Measurements from ENCODE around the gene PRIMA1. TPM values are rescaled to one million over a fixed set of nuclear protein-coding genes. Genes with fewer than 3 reads are reported as not detected.

Gene PRIMA1
- total RNA-seq, 2 donors from 2014 or later = 2.3 to 3.5 TPM

DNA sequence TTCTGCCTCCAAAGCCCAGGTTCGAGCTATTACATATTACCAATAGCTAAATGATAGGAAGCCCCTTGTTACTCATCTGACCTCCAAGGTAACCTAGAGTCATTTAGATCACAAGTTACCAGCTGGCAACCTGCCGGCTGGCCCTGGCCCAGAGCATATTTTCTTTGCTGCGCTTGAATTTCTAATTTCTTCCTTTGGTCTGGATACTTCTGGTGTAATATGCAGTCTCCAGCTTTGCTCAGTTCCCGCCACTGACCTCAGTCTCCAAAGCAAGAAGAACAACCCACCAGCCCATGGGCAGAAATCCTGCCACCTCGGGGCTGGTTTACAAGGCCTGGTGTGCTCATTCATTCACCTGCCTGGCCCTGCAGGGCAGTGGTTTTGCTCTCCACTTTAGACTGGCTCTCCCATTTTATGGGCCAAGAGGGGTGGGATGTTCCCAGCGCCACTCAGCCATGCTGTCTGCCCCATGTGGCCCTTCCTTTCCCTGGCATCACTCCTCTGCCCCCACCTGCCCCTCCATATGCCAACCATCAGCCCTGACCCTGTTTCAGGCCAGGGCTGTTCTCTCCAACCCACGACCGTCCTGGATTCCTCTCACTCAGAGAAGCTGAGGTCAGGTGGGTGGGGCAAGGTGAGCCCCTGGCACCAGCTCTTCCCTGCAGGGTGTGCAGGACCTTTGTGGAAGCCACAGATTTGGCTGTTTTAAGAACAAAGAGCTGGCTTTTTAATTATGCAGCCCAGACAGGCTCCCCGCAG lies 76.0 kb downstream of the PRIMA1 start:
- Histone ChIP-seq H3K27me3 (replicated peaks; ENCODE audit: insufficient read depth) (no peaks in the 10 kb centered on the region), H3K9me3 (no peaks in the 10 kb centered on the region), H3K36me3 (no peaks in the 10 kb centered on the region), H3K4me3 (no peak overlapping the region), H3K27ac (no peak overlapping the region), H3K4me1 (ENCODE audit: control insufficient read depth in 1 of 2, low read depth in 2 of 2) (no peaks in the 10 kb centered on the region)
- ATAC-seq (ENCODE audit: insufficient number of reproducible peaks, low FRiP score, low read depth) = no peak
- TF ChIP-seq, protein P1, sequence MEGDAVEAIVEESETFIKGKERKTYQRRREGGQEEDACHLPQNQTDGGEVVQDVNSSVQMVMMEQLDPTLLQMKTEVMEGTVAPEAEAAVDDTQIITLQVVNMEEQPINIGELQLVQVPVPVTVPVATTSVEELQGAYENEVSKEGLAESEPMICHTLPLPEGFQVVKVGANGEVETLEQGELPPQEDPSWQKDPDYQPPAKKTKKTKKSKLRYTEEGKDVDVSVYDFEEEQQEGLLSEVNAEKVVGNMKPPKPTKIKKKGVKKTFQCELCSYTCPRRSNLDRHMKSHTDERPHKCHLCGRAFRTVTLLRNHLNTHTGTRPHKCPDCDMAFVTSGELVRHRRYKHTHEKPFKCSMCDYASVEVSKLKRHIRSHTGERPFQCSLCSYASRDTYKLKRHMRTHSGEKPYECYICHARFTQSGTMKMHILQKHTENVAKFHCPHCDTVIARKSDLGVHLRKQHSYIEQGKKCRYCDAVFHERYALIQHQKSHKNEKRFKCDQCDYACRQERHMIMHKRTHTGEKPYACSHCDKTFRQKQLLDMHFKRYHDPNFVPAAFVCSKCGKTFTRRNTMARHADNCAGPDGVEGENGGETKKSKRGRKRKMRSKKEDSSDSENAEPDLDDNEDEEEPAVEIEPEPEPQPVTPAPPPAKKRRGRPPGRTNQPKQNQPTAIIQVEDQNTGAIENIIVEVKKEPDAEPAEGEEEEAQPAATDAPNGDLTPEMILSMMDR (IDR thresholded peaks at IDR 0.05) = no peak
- DNase-seq (ENCODE audit: low spot score) = no peak

DNA sequence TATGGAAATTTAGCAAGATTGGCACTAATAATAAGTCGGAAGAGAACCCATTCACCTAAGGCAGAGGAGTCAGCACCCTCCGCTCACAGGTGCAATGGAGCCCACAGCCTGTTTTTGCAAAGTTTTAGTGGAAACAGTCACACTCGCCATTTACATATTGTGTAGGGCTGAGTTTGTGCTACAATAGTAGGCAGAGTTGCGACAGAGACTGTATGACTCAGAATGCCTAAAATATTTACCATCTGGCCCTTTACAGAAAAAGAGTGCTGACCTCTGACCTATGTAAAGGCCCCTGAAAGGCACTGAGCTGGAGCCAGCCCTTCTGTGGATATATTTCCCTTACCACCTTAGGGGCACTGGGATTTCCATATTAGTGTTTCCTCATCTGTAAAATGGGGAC lies 79.0 kb downstream of the PRIMA1 start:
- Histone ChIP-seq H3K4me3 (no peak overlapping the region), H3K27me3 (replicated peaks; ENCODE audit: insufficient read depth) (no peaks in the 10 kb centered on the region), H3K4me1 (ENCODE audit: control insufficient read depth in 1 of 2, low read depth in 2 of 2) (no peaks in the 10 kb centered on the region), H3K9me3 (no peaks in the 10 kb centered on the region), H3K36me3 (no peaks in the 10 kb centered on the region), H3K27ac (no peak overlapping the region)
- DNase-seq (ENCODE audit: low spot score) (no peak), ATAC-seq (ENCODE audit: insufficient number of reproducible peaks, low FRiP score, low read depth) (no peak)
- TF ChIP-seq, protein P1 (IDR thresholded peaks at IDR 0.05) = no peak

DNA sequence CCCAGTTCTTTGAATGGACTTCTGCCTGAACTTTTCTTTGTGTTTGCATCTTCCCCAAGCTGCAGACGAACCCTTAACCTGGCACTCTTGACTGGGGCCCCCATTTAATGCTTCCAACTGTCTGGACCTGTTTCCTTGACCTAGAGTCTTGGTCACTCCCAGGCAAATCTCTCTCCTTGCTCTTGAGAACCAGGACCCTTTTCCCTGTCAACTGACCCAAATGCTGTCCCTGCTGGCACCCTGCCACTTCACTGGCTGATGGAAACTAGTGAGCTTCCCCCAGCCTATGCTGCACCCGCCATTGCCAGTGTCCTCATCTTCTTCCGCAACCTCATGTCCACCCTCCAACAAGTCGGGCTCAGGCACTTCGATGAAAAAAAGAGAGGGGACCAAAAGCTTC lies 79.5 kb downstream of the PRIMA1 start:
- TF ChIP-seq, protein P1 (IDR thresholded peaks at IDR 0.05) = no peak
- H3K9me3 ChIP-seq = no peaks in the 10 kb centered on the region
- no peak overlapping the region for H3K27ac ChIP-seq
- ATAC-seq (ENCODE audit: insufficient number of reproducible peaks, low FRiP score, low read depth) = no peak
- H3K4me3 ChIP-seq = no peak overlapping the region
- no peak for DNase-seq (ENCODE audit: low spot score)
- no peaks in the 10 kb centered on the region for H3K4me1 ChIP-seq (ENCODE audit: control insufficient read depth in 1 of 2, low read depth in 2 of 2)
- H3K36me3 ChIP-seq = no peaks in the 10 kb centered on the region
- no peaks in the 10 kb centered on the region for H3K27me3 ChIP-seq (replicated peaks; ENCODE audit: insufficient read depth)

DNA sequence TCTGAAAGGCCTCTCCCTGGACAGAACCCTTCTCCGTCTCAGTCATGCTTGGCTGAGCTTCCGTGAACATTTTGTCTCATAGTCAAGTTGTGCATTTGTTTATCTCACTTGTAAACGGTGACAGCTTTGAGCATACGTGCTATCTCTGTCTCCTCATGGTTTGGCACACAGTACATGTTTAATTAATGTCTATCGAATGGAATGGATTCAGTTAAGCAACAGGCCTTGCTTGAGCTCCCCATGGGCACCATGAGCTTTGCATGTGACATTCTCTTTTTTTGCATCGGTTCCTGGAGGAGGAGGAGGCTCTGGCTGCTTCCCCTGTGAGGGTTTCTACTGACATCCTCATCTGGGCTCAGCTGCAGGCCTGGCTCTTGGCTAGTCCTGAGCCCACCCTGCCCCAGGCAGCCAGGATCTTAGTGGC lies 80.0 kb downstream of the PRIMA1 start:
- TF ChIP-seq, protein P1 (IDR thresholded peaks at IDR 0.05) = no peak
- no peak for ATAC-seq (ENCODE audit: insufficient number of reproducible peaks, low FRiP score, low read depth)
- Histone ChIP-seq H3K36me3 (no peaks in the 10 kb centered on the region), H3K4me1 (ENCODE audit: control insufficient read depth in 1 of 2, low read depth in 2 of 2) (no peaks in the 10 kb centered on the region), H3K4me3 (no peak overlapping the region), H3K27me3 (replicated peaks; ENCODE audit: insufficient read depth) (no peaks in the 10 kb centered on the region), H3K9me3 (no peaks in the 10 kb centered on the region), H3K27ac (no peak overlapping the region)
- no peak for DNase-seq (ENCODE audit: low spot score)

DNA sequence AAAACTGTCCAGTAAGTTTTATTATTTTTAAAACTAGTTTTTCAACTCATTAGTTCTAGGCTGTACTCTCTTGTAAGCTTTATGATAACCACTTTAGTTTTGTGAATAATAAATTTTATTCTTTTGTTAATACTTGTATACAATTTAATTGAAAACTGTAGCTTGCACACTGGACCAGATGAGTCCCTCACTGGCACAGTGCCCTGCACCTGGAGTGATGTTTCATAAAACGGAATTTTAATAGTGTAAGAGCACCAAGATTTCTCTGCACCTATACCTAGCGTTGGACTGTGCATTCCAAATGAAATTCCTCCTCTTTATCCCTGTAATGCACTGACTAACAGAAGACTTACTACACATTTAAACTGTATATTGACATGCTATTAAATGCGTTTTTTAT lies 80.8 kb downstream of the PRIMA1 start:
- ATAC-seq (ENCODE audit: insufficient number of reproducible peaks, low FRiP score, low read depth) (no peak), DNase-seq (ENCODE audit: low spot score) (no peak)

More for the DNA sequence above, 80.8 kb downstream of the PRIMA1 start:
- H3K4me3 ChIP-seq = no peak overlapping the region
- H3K9me3 ChIP-seq = no peaks in the 10 kb centered on the region
- no peaks in the 10 kb centered on the region for H3K36me3 ChIP-seq
- TF ChIP-seq, protein P1 (IDR thresholded peaks at IDR 0.05) = no peak
- no peak overlapping the region for H3K27ac ChIP-seq
- no peaks in the 10 kb centered on the region for H3K4me1 ChIP-seq (ENCODE audit: control insufficient read depth in 1 of 2, low read depth in 2 of 2)
- no peaks in the 10 kb centered on the region for H3K27me3 ChIP-seq (replicated peaks; ENCODE audit: insufficient read depth)

Measured in thoracic aorta (tissue), 2 donors.